Medulla oblongata (tissue), 1 donor: Measurements from ENCODE around the gene TTPAL.

Source experiments
- DNase-seq: peaks from one replicate; pipeline ENCODE4 v3.0.0-alpha.2; 2015; ENCODE audit errors: extremely low spot score

TTPAL gene

GRCh38 chr20:44495802-44496481, 20.3 kb downstream of the TTPAL start:
- DNase-seq = no peak

DNA sequence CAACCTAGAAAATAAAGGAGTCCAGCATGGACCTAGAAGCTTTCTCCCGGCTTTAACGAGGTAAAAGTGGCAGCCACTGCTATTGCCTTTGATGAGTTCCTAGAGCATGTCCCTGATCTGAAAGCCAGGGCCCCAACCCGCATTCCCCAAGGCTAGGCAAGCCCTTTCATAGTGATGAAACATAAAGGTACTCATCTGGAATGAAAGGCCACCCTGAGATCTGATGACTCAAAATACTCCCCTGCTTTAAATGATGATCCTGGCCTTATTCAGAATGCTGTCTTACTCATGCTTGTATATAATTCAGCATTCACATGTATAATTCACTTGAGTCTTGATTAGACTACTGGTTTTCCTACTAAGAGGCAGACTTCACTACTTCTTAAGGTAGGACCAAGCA, 21.3 kb downstream of the TTPAL start:
- DNase-seq = no peak

- DNase-seq = no peak
Measured at GRCh38 chr20:44497761-44498160, 22.1 kb downstream of the TTPAL start.

DNA sequence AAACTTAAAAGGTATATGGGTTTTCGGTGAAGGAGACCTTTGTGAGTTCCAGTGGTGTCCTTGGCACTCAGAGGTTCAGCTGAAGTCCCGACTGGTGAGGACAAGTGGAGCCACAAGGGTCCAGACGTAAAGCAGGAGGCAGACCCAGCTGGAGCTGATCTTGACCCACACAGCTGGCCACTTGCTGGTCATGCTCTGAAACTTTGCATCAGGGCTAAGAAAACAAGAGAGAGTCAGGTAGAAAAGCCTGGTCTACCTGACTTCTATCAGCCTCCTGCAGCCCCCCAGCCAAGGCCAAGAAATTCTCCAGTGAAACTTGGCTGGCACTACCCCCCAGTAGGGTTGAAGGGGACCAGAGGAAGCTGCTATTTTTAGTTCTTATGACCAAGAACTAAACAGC, 24.5 kb downstream of the TTPAL start:
- DNase-seq = no peak

DNA sequence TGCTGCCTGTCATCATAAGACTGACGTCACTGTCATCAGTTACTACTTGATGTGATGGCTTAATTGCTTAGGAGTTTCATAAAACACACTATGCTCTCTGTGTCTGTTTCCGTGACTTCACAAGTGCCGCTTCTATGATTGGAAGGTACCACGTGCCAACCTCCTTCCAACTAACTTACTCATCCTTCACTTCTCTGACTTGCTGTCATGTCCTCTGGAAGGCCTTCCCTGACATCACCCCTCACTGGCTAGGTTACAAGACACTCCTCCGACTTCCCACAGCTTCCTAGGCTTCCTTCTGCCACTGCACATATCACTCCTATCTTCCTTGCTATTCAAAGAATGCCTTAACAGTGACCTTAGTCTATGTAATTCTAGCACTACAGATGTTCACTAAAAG, 25.8 kb downstream of the TTPAL start:
- no peak for DNase-seq

GRCh38 chr20:44502968-44503367, 27.3 kb downstream of the TTPAL start:
- no peak for DNase-seq

DNA sequence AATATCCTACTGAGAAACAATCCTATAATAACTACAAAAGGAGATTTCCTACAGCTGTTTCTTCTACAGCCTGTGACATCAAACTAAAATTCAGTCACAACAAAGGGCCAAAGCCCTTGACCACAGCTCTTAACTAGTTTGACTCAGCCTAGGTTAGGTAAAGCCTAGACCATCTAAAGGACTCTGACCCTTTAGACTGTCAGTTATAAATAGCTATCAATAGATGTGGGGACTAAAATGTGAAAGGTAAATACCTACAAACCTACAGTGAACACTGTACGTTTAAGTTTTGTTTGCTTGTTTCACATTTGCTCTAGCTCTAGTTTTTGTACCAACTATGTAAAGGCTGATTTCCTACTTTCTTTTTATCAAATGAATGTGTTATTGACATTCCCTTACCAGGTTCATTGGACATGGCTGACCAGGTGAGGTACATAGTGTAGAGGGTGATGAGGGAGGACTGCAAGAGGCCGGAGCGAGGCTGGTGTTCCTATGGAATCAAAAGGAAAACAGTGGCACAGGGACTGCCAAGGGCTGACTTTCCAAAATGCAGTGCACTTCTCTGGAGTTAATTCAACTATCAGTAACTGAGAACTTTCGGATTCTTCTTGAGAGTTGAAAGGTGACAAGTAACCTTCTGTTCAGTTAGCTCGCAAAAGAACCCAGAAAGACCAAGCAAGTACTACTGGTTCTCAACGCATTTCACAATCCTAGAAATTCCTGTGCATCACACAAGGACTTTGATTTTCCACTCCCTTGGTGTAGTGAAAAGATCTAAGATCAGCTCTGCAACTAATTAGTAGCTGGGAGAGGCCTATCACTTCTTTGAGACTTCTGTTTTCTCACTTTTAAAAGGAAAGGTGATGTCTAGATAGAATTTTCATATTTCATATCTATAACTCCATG, 29.0 kb downstream of the TTPAL start:
- DNase-seq = no peak

GRCh38 chr20:44509762-44510161, 34.1 kb downstream of the TTPAL start:
- DNase-seq = no peak

DNA sequence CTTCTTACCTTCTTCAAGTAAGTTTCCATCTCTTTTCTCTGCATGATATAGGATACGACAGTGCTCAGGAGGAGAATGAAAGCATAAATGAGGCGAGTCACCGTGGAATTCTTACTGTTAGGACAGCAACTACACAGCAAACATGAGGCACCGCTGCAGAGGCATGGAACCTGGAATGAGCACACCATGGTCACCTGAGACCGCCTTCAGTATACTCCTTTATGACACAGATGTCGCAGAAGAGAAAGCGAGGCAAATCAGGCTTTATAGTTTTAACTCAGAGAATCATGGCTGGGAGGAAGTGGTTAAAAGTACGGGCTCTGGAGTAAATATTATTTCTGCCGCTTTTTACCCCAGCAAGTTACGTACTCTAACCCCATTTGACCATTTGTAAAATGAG, 38.2 kb downstream of the TTPAL start:
- no peak for DNase-seq

DNA sequence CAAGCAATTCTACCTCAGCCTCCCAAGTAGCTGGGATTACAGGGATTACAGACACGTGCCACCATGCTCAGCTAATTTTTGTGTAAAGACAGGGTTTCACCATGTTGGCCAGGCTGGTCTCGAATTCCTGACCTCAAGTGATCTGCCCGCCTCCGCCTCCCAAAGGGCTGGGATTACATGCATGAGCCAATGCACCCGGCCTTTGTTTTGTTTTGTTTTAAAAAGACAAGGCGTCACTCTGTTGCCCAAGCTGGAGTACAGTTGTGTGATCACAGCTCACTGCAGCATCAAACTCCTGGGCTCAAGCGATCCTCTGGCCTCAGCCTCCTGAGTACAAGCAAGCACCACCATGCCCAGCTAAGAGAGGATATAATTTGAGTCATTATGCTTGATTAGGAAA, 40.8 kb downstream of the TTPAL start:
- no peak for DNase-seq

DNA sequence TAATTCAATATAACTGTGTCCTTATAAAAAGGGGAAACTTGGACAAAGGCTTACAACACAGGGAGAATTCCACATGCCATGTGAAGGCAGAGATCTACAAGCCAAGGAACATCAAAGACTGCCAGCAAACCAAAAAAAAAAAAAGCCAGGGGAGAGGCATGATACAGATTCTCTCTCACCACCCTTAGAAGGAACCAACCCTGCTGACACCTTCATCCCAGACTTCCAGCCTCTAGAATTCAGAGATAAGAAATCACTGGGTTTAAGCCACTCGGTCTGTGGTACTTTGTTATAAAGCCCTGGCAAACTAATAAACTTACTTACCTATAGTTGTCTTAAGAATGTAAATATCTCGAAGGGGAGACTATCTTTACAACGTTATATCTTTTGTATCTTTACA, 41.8 kb downstream of the TTPAL start:
- DNase-seq = no peak

- no peak for DNase-seq
Measured at GRCh38 chr20:44518248-44518647, 42.6 kb downstream of the TTPAL start.

DNA sequence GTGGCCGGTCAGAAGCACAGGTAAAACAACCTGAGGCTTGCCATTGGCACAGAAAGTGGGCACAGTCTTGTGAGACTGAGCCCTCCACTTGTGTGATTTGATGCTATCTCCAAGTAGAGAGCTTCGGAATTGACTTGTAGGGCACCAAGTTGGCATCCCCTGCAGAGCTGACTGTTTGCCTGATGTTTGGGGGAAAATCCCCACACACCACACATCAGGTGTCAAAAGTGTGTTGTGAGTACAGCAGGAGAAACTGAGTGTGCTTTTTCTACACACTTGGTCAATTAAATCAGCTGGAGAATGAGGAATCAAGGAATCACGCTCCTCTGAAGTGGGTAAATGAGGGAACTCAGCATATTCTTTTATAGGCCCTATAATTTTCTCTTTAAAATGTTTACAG, 45.2 kb downstream of the TTPAL start:
- DNase-seq = no peak

DNA sequence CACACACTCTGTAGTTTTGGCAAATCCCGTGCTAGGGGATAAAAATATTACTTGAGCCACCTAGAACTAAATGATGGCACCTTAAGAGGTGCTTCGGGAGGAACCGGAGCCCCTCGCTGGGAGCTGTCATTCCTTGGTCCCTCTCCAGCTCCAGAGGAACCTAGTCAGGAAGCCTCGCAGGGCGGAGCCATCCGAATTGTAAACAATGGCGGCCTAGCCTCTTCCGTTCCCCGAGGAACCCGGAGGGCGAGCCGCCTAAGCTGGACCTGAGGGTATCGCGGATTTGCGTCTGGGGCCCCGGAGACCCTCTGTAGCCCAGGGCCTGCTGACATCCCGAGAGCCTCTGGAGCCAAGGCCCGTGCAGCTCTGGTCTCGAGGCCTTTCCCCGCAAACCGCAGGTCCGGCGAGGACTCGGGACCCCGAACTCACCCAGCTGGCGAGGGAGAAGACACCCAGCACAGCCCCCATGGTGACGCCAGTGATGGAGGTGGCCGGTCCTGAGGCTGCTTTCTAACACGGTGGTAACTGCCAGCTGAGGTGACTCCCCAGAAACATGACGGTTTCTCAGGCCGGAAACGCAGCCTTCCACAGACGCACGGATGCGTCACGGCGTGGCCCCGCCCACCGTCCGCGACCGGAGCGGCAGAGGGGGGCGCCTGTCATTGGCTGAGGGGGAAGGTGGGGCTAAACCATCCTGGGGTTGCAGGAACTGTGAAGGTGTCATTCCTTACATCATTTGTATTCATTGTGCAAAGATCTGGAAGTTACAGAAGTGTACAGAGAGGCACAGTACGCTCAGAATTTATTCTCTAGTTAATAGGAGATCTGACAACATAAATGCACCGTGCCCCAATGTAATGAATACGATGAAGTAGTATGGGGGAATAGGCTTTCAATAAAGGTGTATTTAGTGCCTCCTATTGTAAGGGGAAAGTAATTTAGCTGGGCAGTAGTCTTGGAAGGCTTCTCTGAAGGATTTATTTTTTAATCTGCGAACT, 46.1 kb downstream of the TTPAL start, which contains the start of gene SERINC3:
SERINC3 (minus strand) TSS at position 587 of the 998 bp plus-strand sequence; CDS start at position 468, 119 bp downstream.
- DNase-seq = peak; percentile 97

DNA sequence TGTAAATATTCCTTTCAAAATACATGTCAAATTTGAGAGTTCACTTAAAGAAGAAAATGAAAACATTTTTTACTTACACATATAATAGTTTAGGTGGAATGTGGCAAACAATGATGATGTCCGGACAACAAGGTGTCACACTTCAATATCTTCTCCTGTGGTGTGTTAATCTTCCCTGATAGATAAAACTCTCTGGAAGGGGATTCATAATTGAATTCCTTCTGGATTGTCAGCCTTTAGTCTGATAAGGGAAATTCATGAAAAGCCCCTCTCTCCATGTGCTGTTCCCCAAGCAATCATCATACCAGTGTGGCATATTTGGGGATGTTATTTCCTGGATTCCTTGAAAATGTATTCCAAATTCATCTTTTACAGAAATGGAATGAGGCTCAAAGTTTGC, 47.2 kb downstream of the TTPAL start:
- DNase-seq = no peak

DNA sequence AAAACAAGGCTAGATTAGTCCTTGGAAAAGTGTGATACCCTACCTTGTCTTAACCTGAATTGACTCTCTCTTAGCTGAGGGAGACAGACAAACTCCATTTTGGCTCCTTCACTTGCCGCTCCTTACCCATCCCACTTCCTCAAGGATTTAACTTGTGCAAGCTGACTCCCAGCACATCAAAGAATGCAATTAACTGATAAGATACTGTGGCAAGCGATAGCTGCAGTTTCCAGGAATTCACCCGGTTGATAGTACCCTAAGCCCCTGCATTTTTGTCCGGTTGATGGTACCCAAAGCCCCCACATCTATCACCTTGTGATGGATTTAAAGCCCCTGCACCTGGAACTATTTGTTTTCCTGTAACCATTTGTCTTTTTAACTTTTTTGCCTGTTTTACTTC, 48.1 kb downstream of the TTPAL start:
- DNase-seq = no peak

- no peak for DNase-seq
Measured at GRCh38 chr20:44526129-44526528, 50.5 kb downstream of the TTPAL start.

DNA sequence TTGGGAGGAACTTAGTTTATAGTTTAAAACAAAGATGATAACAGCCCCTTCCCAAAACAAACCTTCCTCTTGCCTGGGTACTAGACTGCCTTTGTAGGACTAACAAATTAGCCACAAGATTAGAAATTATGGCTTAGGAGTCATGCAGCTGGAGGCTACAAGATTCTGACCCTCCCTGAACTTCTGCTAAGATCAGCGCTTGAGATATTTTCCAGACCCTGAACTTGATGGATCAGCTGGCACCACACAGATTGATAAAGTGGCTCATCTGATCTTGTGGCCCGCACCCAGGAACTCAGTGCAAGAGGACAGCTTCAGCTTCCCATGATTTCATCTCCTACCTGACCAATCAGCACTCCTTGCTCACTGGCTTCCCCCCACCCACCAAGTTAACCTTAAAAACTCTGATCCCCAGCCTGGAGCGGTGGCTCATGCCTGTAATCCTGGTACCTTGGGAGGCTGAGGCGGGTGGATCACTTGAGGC, 52.1 kb downstream of the TTPAL start:
- no peak for DNase-seq

DNA sequence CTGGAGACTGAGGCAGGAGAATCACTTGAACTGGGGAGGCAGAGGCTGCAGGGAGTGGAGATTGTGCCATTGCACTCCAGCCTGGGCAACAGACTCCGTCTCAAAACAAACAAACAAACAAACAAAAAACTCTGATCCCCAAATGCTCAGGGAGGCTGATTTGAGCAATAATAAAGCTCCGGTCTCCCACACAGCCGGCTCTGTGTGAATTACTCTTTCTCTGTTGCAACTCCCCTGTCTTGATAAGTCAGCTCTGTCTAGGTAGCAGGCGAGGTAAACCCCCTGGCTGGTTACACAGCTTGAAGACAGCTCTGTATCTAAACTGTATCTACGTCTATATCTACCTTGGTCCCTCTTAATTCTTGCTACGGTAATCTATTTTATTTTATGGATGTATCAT, 52.6 kb downstream of the TTPAL start:
- DNase-seq = no peak

GRCh38 chr20:44532259-44532980, 56.7 kb downstream of the TTPAL start:
- no peak for DNase-seq

DNA sequence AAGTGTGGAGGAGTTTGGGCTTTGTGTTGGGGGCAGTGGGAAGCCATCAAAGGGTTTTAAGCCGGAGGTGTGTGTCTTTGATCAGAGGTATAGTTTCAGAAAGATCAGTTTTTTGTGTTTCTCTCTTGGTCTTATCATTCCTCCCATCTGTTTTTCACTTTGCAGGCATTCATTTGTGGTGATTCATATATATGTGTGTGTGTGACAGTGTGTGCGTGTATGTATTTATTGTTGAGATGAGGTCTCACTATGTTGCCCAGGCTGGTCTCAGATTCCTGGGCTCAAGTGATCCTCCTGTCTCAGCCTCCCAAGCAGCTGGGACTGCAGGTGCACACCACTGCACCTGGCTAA, 57.3 kb downstream of the TTPAL start:
- DNase-seq = no peak
